Gastrocnemius medialis (tissue), 4 donors: ENCODE measurements around the gene KDM4C.

Source experiments
- POLR2A ChIP-seq, 2 donors: fragments of 450-650 bp; IDR thresholded peaks; one replicate each; pipeline ENCODE4 v1.6.1; 2017; ENCODE audit warnings: antibody characterized with exemption in 2 of 2, mild to moderate bottlenecking in 2 of 2, moderate library complexity in 2 of 2
- TF ChIP-seq, protein P1 (sequence below), 5 experiments: fragments of 450-650 bp in 3 of 5; fragments of 200-600 bp in 2 of 5; sonication (generic) in 2 of 5; IDR thresholded peaks in 4 of 5; conservative IDR thresholded peaks in 1 of 5; 1 replicate in 4 of 5; 2 replicates in 1 of 5; pipeline ENCODE4 v1.5.1; 2016 to 2019; ENCODE audit warnings: antibody characterized with exemption in 5 of 5, mild to moderate bottlenecking in 3 of 5, moderate library complexity in 3 of 5

GRCh38 chr9:6961845-6962522, 204.2 kb downstream of the KDM4C start:
- TF ChIP-seq, protein P1, sequence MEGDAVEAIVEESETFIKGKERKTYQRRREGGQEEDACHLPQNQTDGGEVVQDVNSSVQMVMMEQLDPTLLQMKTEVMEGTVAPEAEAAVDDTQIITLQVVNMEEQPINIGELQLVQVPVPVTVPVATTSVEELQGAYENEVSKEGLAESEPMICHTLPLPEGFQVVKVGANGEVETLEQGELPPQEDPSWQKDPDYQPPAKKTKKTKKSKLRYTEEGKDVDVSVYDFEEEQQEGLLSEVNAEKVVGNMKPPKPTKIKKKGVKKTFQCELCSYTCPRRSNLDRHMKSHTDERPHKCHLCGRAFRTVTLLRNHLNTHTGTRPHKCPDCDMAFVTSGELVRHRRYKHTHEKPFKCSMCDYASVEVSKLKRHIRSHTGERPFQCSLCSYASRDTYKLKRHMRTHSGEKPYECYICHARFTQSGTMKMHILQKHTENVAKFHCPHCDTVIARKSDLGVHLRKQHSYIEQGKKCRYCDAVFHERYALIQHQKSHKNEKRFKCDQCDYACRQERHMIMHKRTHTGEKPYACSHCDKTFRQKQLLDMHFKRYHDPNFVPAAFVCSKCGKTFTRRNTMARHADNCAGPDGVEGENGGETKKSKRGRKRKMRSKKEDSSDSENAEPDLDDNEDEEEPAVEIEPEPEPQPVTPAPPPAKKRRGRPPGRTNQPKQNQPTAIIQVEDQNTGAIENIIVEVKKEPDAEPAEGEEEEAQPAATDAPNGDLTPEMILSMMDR (IDR thresholded peaks at IDR 0.05 in 4 of 5, conservative IDR thresholded peaks at IDR 0.05 in 1 of 5), result no peak
- no peak for TF ChIP-seq POLR2A (IDR thresholded peaks at IDR 0.05)
